Hepatocyte (in vitro differentiated cells): ENCODE measurements around the gene EPPIN. TPM values are rescaled to one million over a fixed set of nuclear protein-coding genes. Genes with fewer than 3 reads are reported as not detected.

ENCODE experiments used
- DNase-seq: peaks from one replicate; pipeline ENCODE4 v3.0.0-alpha.2; 2016; ENCODE audit warnings: low spot score
- H2AFZ ChIP-seq: fragments of 200-600 bp; sonication (generic); 2 replicates; pipeline ENCODE4 v1.6.0; 2016; ENCODE audit warnings: antibody characterized with exemption, mild to moderate bottlenecking
- H3K27ac ChIP-seq: fragments of 200-600 bp; sonication (generic); 2 replicates; pipeline ENCODE4 v1.5.1; 2016; ENCODE audit warnings: mild to moderate bottlenecking
- H3K27me3 ChIP-seq: fragments of 200-600 bp; sonication (generic); 2 replicates; pipeline ENCODE4 v1.6.1; 2016
- H3K36me3 ChIP-seq: fragments of 200-600 bp; sonication (generic); replicated peaks from 2 replicates; pipeline ENCODE4 v1.5.1; 2016; ENCODE audit warnings: low read depth; ENCODE audit not compliant: insufficient read depth
- H3K4me1 ChIP-seq: fragments of 200-600 bp; sonication (generic); 2 replicates; pipeline ENCODE4 v1.5.1; 2016; ENCODE audit warnings: mild to moderate bottlenecking, moderate library complexity; ENCODE audit not compliant: insufficient read depth
- H3K4me2 ChIP-seq: fragments of 200-600 bp; sonication (generic); 2 replicates; pipeline ENCODE4 v1.6.0; 2016
- H3K4me3 ChIP-seq: fragments of 200-600 bp; sonication (generic); 2 replicates; pipeline ENCODE4 v1.5.1; 2016; ENCODE audit warnings: mild to moderate bottlenecking
- H3K79me2 ChIP-seq: fragments of 200-600 bp; sonication (generic); 2 replicates; pipeline ENCODE4 v1.6.0; 2017; ENCODE audit warnings: mild to moderate bottlenecking
- H3K9me2 ChIP-seq: fragments of 200-600 bp; sonication (generic); replicated peaks from 2 replicates; pipeline ENCODE4 v1.6.0; 2017; ENCODE audit warnings: mild to moderate bottlenecking; ENCODE audit not compliant: insufficient read depth
- H3K9me3 ChIP-seq: fragments of 200-600 bp; sonication (generic); 2 replicates; pipeline ENCODE4 v1.5.1; 2016; ENCODE audit warnings: low read depth, mild to moderate bottlenecking
- H4K20me1 ChIP-seq: fragments of 200-600 bp; sonication (generic); 2 replicates; pipeline ENCODE4 v1.6.0; 2016; ENCODE audit warnings: mild to moderate bottlenecking; ENCODE audit not compliant: insufficient read depth, poor library complexity, severe bottlenecking
- EZH2 ChIP-seq: fragments of 200-600 bp; sonication (generic); IDR thresholded peaks from 2 replicates; pipeline ENCODE4 v1.6.1; 2016; ENCODE audit warnings: antibody characterized with exemption, mild to moderate bottlenecking, borderline replicate concordance
- EZH2phosphoT487 ChIP-seq: fragments of 200-600 bp; sonication (generic); IDR thresholded peaks from one replicate; pipeline ENCODE4 v1.6.1; 2018; ENCODE audit warnings: antibody characterized with exemption, mild to moderate bottlenecking, low read depth, moderate library complexity; ENCODE audit not compliant: unreplicated experiment, severe bottlenecking
- WGBS: methylation state at CpG from one replicate; pipeline ENCODE4 v1.1.6; 2016; ENCODE audit warnings: low lambda C conversion rate; ENCODE audit errors: missing lambda C conversion rate; 5-methylcytosine and 5-hydroxymethylcytosine counted together
- polyA plus RNA-seq: library from polyadenylated mRNA; unstranded; fragments of >200 nt; fragmentation: Nextera tagmentation; extraction: Ambion mirVana; gene quantifications from 2 replicates; pipeline ENCODE4 v1.2.1, GENCODE V29; 2016
- total RNA-seq: library from RNA; depleted of rRNA; stranded (reverse); fragments of >200 nt; gene quantifications from 2 replicates; pipeline ENCODE4 v1.2.3, GENCODE V29; 2014
- TF ChIP-seq, protein P1 (sequence below): fragments of 200-600 bp; sonication (generic); IDR thresholded peaks from 2 replicates; pipeline ENCODE4 v1.5.1; 2016; ENCODE audit warnings: antibody characterized with exemption, mild to moderate bottlenecking; ENCODE audit not compliant: poor library complexity

Gene EPPIN
- not detected in 2 replicates for total RNA-seq
- not detected in 2 replicates for polyA plus RNA-seq

DNA sequence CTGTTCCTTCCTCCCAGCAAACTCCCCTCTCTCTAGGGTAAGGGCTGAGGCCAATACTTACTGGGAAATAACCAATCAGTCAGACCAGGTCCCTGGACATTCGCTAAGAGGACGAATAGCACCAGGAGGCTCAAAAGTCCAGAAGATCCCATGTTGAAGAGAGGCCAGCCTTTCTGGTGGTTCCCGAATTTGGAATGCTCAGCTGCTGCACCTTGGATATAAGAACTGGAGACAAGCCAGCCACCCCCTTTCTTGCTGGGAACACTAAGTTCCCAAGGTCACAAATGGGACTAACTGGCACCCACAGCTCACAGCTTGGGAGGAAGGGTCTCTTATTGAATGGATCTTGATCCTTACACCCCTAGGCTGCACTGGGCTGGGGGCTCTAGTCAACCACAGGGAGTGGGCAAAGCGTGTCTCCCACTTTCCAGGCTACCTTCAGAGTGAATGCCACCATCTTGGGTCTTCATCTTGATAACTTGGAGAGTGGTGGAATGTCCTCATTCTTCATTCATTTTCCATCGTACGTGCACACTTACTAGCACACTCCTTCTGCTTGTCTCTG lies at the start of gene EPPIN:
EPPIN (minus strand) TSS at position 196 of the 565 bp plus-strand sequence; CDS start at position 152, 44 bp downstream.
- Histone ChIP-seq H3K4me1 (no peaks in the 10 kb centered on the region), H3K27ac (no peak within 1 kb of the TSS), H3K9me3 (no peaks in the 10 kb centered on the region), H3K27me3 (no peaks in the 10 kb centered on the region), H3K9me2 (no peaks in the 10 kb centered on the region), H3K36me3 (no peaks in the 10 kb centered on the region), H3K4me3 (no peak within 1 kb of the TSS), H3K79me2 (no peaks in the 10 kb centered on the region), H3K4me2 (no peak within 1 kb of the TSS), H4K20me1 (no peaks in the 10 kb centered on the region), H2AFZ (no peak within 1 kb of the TSS)
- 95% methylated on average over 6 of the region's 6 CpGs for WGBS
- no peak for TF ChIP-seq EZH2phosphoT487
- TF ChIP-seq, protein P1, sequence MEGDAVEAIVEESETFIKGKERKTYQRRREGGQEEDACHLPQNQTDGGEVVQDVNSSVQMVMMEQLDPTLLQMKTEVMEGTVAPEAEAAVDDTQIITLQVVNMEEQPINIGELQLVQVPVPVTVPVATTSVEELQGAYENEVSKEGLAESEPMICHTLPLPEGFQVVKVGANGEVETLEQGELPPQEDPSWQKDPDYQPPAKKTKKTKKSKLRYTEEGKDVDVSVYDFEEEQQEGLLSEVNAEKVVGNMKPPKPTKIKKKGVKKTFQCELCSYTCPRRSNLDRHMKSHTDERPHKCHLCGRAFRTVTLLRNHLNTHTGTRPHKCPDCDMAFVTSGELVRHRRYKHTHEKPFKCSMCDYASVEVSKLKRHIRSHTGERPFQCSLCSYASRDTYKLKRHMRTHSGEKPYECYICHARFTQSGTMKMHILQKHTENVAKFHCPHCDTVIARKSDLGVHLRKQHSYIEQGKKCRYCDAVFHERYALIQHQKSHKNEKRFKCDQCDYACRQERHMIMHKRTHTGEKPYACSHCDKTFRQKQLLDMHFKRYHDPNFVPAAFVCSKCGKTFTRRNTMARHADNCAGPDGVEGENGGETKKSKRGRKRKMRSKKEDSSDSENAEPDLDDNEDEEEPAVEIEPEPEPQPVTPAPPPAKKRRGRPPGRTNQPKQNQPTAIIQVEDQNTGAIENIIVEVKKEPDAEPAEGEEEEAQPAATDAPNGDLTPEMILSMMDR: no peak
- TF ChIP-seq EZH2: no peak
- no peak for DNase-seq

DNA sequence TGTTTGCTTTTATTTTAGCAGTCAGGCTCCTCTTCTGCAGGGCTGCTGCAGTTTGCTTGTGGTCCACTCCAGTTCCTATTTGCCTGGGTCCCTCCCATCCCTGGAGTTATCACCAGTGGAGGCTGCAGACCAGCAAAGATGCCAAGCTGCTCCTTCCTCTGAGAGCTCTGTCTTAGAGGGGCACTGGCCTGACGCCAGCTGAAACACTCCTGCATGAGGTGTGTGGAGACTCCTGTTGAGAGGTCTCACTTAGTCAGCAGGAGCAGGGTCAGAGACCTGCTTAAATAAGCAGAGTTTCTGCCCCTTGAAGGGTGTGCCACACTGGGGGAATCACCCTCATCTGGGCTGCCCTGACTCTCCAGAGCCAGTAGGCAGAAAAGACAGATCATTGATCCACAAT lies 48.0 kb upstream of the EPPIN start:
- no peaks in the 10 kb centered on the region for H4K20me1 ChIP-seq
- no peak overlapping the region for H3K4me2 ChIP-seq
- no peaks in the 10 kb centered on the region for H3K9me2 ChIP-seq
- H3K79me2 ChIP-seq: no peaks in the 10 kb centered on the region
- no peaks in the 10 kb centered on the region for H3K9me3 ChIP-seq
- no peaks in the 10 kb centered on the region for H3K27me3 ChIP-seq
- no peaks in the 10 kb centered on the region for H3K4me1 ChIP-seq
- TF ChIP-seq, protein P1: no peak
- TF ChIP-seq EZH2 (no peak), EZH2phosphoT487 (no peak)
- no peak overlapping the region for H2AFZ ChIP-seq
- no peaks in the 10 kb centered on the region for H3K36me3 ChIP-seq
- H3K4me3 ChIP-seq: no peak overlapping the region
- DNase-seq: no peak
- no peak overlapping the region for H3K27ac ChIP-seq
- 0% methylated on average over 1 of the region's 1 CpG for WGBS

DNA sequence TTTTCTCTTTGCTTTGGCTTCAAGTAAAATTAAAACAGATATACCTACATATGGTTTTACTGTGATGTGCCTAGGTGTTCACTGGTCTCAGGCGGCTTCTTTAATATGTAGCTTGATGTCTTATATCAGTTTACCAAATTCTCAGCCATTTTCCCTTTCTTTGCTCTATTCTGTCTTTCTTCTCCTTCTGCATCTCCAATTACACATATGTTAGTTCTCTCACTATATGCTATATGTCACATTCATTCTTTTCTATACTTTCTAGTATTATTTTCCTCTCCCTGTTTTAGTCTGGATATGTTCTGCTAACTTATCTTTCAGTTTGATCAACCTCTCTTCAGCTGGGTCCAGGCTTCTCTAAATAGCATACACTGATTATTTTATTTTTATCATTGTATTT lies 46.3 kb upstream of the EPPIN start:
- TF ChIP-seq EZH2phosphoT487 (no peak), EZH2 (no peak)
- TF ChIP-seq, protein P1: no peak
- no peaks in the 10 kb centered on the region for H3K9me2 ChIP-seq
- H3K9me3 ChIP-seq: no peaks in the 10 kb centered on the region
- 4% methylated on average over 1 of the region's 1 CpG for WGBS
- no peak for DNase-seq
- H3K4me3 ChIP-seq: no peak overlapping the region
- no peak overlapping the region for H2AFZ ChIP-seq
- H3K27me3 ChIP-seq: no peaks in the 10 kb centered on the region
- no peak overlapping the region for H3K27ac ChIP-seq
- no peaks in the 10 kb centered on the region for H4K20me1 ChIP-seq
- H3K4me1 ChIP-seq: no peaks in the 10 kb centered on the region
- H3K36me3 ChIP-seq: no peaks in the 10 kb centered on the region
- H3K4me2 ChIP-seq: no peak overlapping the region
- H3K79me2 ChIP-seq: no peaks in the 10 kb centered on the region
